Esophagus squamous epithelium (tissue), 5 donors: ENCODE measurements around the gene RPS6KA1. TPM values are rescaled to one million over a fixed set of nuclear protein-coding genes. Genes with fewer than 3 reads are reported as not detected.

Experiments used
- DNase-seq: peaks from one replicate; lab custom pipeline; 2025; lab: John Stamatoyannopoulos, UW
- H3K27ac ChIP-seq, 4 donors: fragments of 200-600 bp; sonication (generic); one replicate each; pipeline ENCODE4 v1.5.1; 2016 to 2019; ENCODE audit warnings: mild to moderate bottlenecking in 1 of 4
- H3K27me3 ChIP-seq, 4 donors: fragments of 200-600 bp; sonication (generic); 1 replicate in 3 of 4; 2 replicates in 1 of 4; pipeline versions ENCODE4 v1.5.1 to v1.6.0; 2017 to 2021; ENCODE audit warnings: antibody characterized with exemption in 1 of 4
- H3K36me3 ChIP-seq, 3 donors: fragments of 200-600 bp; sonication (generic); one replicate each; pipeline ENCODE4 v1.5.1; 2016 to 2019
- H3K4me1 ChIP-seq, 3 donors: fragments of 200-600 bp; sonication (generic); one replicate each; pipeline ENCODE4 v1.5.1; 2017 to 2019
- H3K4me3 ChIP-seq, 4 donors: fragments of 200-600 bp; sonication (generic); 1 replicate in 3 of 4; 2 replicates in 1 of 4; pipeline ENCODE4 v1.5.1; 2016 to 2019; ENCODE audit warnings: mild to moderate bottlenecking in 2 of 4, moderate library complexity in 1 of 4
- H3K9me3 ChIP-seq, 3 donors: fragments of 200-600 bp; sonication (generic); one replicate each; pipeline ENCODE4 v1.5.1; 2016 to 2019
- POLR2A ChIP-seq, 4 donors: fragments of 450-650 bp; IDR thresholded peaks; one replicate each; pipeline ENCODE4 v1.6.1; 2017; ENCODE audit warnings: antibody characterized with exemption in 4 of 4, mild to moderate bottlenecking in 4 of 4, moderate library complexity in 3 of 4
- WGBS, 2 donors: methylation state at CpG; one replicate each; pipeline ENCODE4 v1.1.5; 2018; 5-methylcytosine and 5-hydroxymethylcytosine counted together
- intact Hi-C: fragments of 100-400 bp; cut with DNase I; formaldehyde crosslinking; loops from one replicate; pipeline ENCODE4 v1.15.0; 2022
- total RNA-seq, 4 donors: library from RNA; depleted of rRNA; stranded (reverse); fragments of >200 nt; gene quantifications; one replicate each; pipeline ENCODE4 v1.1.0, GENCODE V29; 2016
- TF ChIP-seq, protein P1 (sequence below), 6 experiments: fragments of 450-650 bp in 4 of 6; fragments of 200-600 bp in 2 of 6; sonication (generic) in 2 of 6; IDR thresholded peaks; one replicate each; pipeline ENCODE4 v1.5.1; 2016 to 2019; ENCODE audit warnings: antibody characterized with exemption in 6 of 6, mild to moderate bottlenecking in 4 of 6, moderate library complexity in 4 of 6
- donor health status: DM: yes; HTN: yes; CAD: no.

Gene RPS6KA1
- total RNA-seq, 4 donors from 2014 or later = 24.0 to 49.7 (median 37.7) TPM

DNA sequence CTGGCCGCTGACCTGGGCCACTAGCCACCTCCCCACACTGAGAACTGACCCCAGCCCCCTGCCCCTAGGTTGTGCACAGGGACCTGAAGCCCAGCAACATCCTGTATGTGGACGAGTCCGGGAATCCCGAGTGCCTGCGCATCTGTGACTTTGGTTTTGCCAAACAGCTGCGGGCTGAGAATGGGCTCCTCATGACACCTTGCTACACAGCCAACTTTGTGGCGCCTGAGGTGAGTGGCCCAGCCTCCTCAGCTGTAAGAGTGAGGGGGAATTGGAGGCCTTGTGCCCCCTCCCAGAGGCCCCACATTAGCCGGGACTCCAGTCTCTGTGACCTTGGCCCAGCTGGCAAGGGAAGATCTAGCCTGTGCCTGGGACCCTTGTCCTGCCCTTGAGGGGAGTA is 41.8 kb downstream of the RPS6KA1 start:
- no peak for TF ChIP-seq POLR2A (IDR thresholded peaks at IDR 0.05)
- TF ChIP-seq, protein P1, sequence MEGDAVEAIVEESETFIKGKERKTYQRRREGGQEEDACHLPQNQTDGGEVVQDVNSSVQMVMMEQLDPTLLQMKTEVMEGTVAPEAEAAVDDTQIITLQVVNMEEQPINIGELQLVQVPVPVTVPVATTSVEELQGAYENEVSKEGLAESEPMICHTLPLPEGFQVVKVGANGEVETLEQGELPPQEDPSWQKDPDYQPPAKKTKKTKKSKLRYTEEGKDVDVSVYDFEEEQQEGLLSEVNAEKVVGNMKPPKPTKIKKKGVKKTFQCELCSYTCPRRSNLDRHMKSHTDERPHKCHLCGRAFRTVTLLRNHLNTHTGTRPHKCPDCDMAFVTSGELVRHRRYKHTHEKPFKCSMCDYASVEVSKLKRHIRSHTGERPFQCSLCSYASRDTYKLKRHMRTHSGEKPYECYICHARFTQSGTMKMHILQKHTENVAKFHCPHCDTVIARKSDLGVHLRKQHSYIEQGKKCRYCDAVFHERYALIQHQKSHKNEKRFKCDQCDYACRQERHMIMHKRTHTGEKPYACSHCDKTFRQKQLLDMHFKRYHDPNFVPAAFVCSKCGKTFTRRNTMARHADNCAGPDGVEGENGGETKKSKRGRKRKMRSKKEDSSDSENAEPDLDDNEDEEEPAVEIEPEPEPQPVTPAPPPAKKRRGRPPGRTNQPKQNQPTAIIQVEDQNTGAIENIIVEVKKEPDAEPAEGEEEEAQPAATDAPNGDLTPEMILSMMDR (IDR thresholded peaks at IDR 0.05) = no peak
- no peak overlapping the region for H3K27ac ChIP-seq
- H3K27me3 ChIP-seq = no peaks in the 10 kb centered on the region
- peaks cover 0 to 5% (median 0%) of the 10 kb centered on the region in 3 donors for H3K4me1 ChIP-seq
- intact Hi-C loops = no loop called here
- no peak for DNase-seq
- H3K36me3 ChIP-seq = peaks cover 11 to 72% (median 30%) of the 10 kb centered on the region in 3 donors
- WGBS, 2 donors = 100% methylated on average over 1 of the region's 8 CpGs; no CpG with 5 or more reads in 1 of the 2 donors
- H3K9me3 ChIP-seq = no peaks in the 10 kb centered on the region
- H3K4me3 ChIP-seq = no peak overlapping the region

DNA sequence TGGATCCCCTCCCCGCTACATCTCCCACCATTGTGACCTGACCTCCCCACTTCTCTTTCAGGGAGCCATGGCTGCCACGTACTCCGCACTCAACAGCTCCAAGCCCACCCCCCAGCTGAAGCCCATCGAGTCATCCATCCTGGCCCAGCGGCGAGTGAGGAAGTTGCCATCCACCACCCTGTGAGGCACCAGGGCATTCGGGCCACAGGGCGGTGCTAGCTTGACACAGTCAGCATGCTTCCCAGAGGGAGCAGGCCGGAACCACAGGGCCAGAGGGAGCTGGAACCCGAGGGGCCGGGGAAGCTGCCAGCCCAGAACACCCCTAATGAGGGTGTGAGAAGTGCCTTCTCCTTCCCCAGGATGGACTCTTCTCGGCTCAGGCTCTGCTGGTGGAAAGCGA is 44.5 kb downstream of the RPS6KA1 start:
- H3K4me3 ChIP-seq = no peak overlapping the region
- no peak for DNase-seq
- TF ChIP-seq POLR2A (IDR thresholded peaks at IDR 0.05) = no peak
- TF ChIP-seq, protein P1 (IDR thresholded peaks at IDR 0.05) = no peak
- 87 to 90% methylated on average over 9 to 12 of the region's 13 CpGs for WGBS, 2 donors
- H3K36me3 ChIP-seq = peaks cover 11 to 61% (median 30%) of the 10 kb centered on the region in 3 donors
- H3K9me3 ChIP-seq = no peaks in the 10 kb centered on the region
- intact Hi-C loops = no loop called here
- peaks cover 0 to 5% (median 0%) of the 10 kb centered on the region in 3 donors for H3K4me1 ChIP-seq
- H3K27me3 ChIP-seq = no peaks in the 10 kb centered on the region
- H3K27ac ChIP-seq = no peak overlapping the region

DNA sequence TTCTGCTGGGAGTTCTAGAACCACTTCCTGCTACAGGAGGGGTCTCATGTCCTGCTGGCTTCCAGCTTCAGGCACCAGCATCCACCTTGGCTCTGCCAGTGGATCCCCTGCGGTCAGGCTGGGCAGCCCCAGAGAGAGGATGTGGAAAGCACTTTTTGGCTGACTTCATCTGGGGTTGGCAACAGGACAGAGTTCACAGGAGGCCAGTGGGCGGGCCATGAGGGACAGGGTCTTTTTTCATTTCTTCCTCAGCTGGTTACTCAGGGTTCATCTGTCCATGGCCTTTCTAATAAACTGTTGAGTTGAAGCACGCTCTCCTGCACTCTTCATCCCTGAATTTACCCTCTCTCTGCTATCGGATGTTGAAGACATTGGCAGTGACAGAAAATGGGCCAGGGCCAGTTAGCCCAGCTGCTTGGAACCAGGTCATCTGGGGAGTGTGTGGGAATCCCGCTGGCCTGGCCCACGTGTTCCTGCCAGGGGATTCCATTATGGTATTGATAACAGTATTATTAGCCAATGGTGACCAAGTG is 45.2 kb downstream of the RPS6KA1 start:
- Histone ChIP-seq H3K27ac (no peak overlapping the region), H3K9me3 (no peaks in the 10 kb centered on the region), H3K4me1 (peaks cover 0 to 5% (median 0%) of the 10 kb centered on the region in 3 donors), H3K36me3 (peaks cover 11 to 53% (median 30%) of the 10 kb centered on the region in 3 donors), H3K27me3 (no peaks in the 10 kb centered on the region), H3K4me3 (no peak overlapping the region)
- intact Hi-C loops = no loop called here
- DNase-seq = no peak
- WGBS, 2 donors = 53 to 63% methylated on average over 4 to 6 of the region's 6 CpGs
- TF ChIP-seq POLR2A (IDR thresholded peaks at IDR 0.05) = no peak
- TF ChIP-seq, protein P1 (IDR thresholded peaks at IDR 0.05) = no peak

DNA sequence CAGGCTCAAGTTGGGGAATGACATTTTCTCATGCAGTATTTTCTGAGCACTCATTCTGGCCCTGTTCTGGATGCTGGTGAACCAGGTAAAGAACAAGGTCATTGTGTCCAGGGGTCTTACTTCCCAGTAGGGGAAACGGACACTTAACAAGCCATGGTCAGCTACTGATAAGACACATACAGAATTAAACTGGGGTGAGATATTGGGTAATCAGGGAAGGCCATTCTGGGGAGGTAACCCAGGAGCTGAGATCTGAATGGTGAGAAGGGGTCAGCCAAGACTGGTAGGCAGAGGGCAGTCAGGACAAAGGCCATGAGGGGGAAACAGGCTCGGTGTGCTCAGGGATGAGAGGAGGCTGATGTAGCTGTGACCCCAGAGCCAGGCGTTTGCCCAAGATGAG is 45.8 kb downstream of the RPS6KA1 start:
- H3K27me3 ChIP-seq = no peaks in the 10 kb centered on the region
- WGBS, 2 donors = 77 to 85% methylated on average over 3 of the region's 3 CpGs
- peaks cover 0 to 5% (median 0%) of the 10 kb centered on the region in 3 donors for H3K4me1 ChIP-seq
- H3K4me3 ChIP-seq = no peak overlapping the region
- no peak for DNase-seq
- no peaks in the 10 kb centered on the region for H3K9me3 ChIP-seq
- intact Hi-C loops = no loop called here
- no peak overlapping the region for H3K27ac ChIP-seq
- TF ChIP-seq, protein P1 (IDR thresholded peaks at IDR 0.05) = no peak
- no peak for TF ChIP-seq POLR2A (IDR thresholded peaks at IDR 0.05)
- peaks cover 11 to 49% (median 30%) of the 10 kb centered on the region in 3 donors for H3K36me3 ChIP-seq

DNA sequence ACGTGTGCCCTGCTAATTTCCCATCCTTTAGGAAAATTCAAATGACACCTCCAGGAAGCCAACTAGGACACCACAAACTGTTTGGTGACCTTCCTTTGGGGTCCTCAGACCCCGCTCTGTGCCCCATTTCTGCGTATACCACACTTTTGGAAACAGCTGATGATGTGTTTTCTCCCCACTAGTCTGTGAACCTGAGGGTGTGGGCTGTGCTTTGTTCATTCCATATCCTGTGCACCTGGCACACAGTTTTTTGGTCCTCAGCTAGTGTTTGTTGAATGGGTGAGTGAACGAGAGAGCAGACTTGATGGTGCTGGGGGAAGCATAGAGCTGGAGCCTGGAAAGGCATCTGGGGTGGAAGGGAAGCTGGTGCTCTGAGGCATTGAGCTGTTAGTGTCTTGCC is 48.6 kb downstream of the RPS6KA1 start:
- no peak for DNase-seq
- TF ChIP-seq POLR2A (IDR thresholded peaks at IDR 0.05) = no peak
- TF ChIP-seq, protein P1 (IDR thresholded peaks at IDR 0.05) = no peak
- intact Hi-C loops = no loop called here
- WGBS, 2 donors = 67 to 83% methylated on average over 3 to 4 of the region's 4 CpGs
- Histone ChIP-seq H3K27me3 (no peaks in the 10 kb centered on the region), H3K9me3 (no peaks in the 10 kb centered on the region), H3K4me3 (no peak overlapping the region), H3K27ac (no peak overlapping the region), H3K36me3 (peaks cover under 1 to 22% (median 11%) of the 10 kb centered on the region in 3 donors), H3K4me1 (peaks cover 0 to 5% (median 0%) of the 10 kb centered on the region in 3 donors)
